ENCODE measurements around the gene ORMDL1. TPM values are rescaled to one million over a fixed set of nuclear protein-coding genes. Genes with fewer than 3 reads are reported as not detected.

Gene ORMDL1
- polyA plus RNA-seq, 1 donor (not counting 4 experiments of a cell fraction or from before 2014, with no cell fraction given) = 86.2 TPM

GRCh38 chr2:189824694-189825396, 40.7 kb upstream of the ORMDL1 start:
- H3K9me1 ChIP-seq (ENCODE audit: control insufficient read depth, extremely low read depth, insufficient read depth, low read length) = no peaks in the 10 kb centered on the region
- dilution Hi-C loops (cut with MboI; ENCODE audit: extremely low pct_ligation_motif_present, low sequenced_read_pairs) = no loop called here
- H3K9ac ChIP-seq (ENCODE audit: control insufficient read depth, extremely low read depth, insufficient read depth, low read length) = no peak overlapping the region
- no peak for DNase-seq (ENCODE audit: low read depth, low spot score)
- H3K4me2 ChIP-seq (ENCODE audit: control insufficient read depth, extremely low read depth, insufficient read depth, low read depth, low read length) = no peak overlapping the region
- no peaks in the 10 kb centered on the region for H3K9me3 ChIP-seq (ENCODE audit: control insufficient read depth, low read depth, low read length)
- H3K36me3 ChIP-seq (ENCODE audit: control insufficient read depth in 2 of 2, extremely low read depth in 1 of 2, insufficient read depth in 2 of 2, low read length in 2 of 2) = peaks cover 0 to 6% of the 10 kb centered on the region in 2 experiments
- no peak for FAIRE-seq
- no peaks in the 10 kb centered on the region for H3K27me3 ChIP-seq (ENCODE audit: control insufficient read depth, extremely low read depth, insufficient read depth, low read length)
- H3K79me2 ChIP-seq (ENCODE audit: control insufficient read depth, insufficient read depth, low read length) = no peaks in the 10 kb centered on the region
- no peaks in the 10 kb centered on the region for H4K20me1 ChIP-seq (ENCODE audit: control insufficient read depth, extremely low read depth, insufficient read depth, low read length)
- H2AFZ ChIP-seq (ENCODE audit: control insufficient read depth, low read length) = no peak overlapping the region
- TF ChIP-seq, protein P1, sequence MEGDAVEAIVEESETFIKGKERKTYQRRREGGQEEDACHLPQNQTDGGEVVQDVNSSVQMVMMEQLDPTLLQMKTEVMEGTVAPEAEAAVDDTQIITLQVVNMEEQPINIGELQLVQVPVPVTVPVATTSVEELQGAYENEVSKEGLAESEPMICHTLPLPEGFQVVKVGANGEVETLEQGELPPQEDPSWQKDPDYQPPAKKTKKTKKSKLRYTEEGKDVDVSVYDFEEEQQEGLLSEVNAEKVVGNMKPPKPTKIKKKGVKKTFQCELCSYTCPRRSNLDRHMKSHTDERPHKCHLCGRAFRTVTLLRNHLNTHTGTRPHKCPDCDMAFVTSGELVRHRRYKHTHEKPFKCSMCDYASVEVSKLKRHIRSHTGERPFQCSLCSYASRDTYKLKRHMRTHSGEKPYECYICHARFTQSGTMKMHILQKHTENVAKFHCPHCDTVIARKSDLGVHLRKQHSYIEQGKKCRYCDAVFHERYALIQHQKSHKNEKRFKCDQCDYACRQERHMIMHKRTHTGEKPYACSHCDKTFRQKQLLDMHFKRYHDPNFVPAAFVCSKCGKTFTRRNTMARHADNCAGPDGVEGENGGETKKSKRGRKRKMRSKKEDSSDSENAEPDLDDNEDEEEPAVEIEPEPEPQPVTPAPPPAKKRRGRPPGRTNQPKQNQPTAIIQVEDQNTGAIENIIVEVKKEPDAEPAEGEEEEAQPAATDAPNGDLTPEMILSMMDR (optimal IDR thresholded peaks at IDR 0.05 in 1 of 3, IDR thresholded peaks at IDR 0.05 in 1 of 3, conservative IDR thresholded peaks at IDR 0.05 in 1 of 3; ENCODE audit: extremely low read depth in 1 of 3, insufficient read depth in 2 of 3, low read length in 3 of 3) = no peak
- no peak for TF ChIP-seq EZH2 (IDR thresholded peaks at IDR 0.05; ENCODE audit: low read length)
- no peak overlapping the region for H3K27ac ChIP-seq (ENCODE audit: control insufficient read depth, insufficient read depth, low read length)
- no peak overlapping the region for H3K4me3 ChIP-seq (ENCODE audit: control insufficient read depth in 2 of 3, extremely low read depth in 1 of 3, insufficient read depth in 2 of 3, low read depth in 1 of 3, low read length in 3 of 3)
- H3K4me1 ChIP-seq (ENCODE audit: control insufficient read depth, extremely low read depth, insufficient read depth, low read length) = no peaks in the 10 kb centered on the region

DNA sequence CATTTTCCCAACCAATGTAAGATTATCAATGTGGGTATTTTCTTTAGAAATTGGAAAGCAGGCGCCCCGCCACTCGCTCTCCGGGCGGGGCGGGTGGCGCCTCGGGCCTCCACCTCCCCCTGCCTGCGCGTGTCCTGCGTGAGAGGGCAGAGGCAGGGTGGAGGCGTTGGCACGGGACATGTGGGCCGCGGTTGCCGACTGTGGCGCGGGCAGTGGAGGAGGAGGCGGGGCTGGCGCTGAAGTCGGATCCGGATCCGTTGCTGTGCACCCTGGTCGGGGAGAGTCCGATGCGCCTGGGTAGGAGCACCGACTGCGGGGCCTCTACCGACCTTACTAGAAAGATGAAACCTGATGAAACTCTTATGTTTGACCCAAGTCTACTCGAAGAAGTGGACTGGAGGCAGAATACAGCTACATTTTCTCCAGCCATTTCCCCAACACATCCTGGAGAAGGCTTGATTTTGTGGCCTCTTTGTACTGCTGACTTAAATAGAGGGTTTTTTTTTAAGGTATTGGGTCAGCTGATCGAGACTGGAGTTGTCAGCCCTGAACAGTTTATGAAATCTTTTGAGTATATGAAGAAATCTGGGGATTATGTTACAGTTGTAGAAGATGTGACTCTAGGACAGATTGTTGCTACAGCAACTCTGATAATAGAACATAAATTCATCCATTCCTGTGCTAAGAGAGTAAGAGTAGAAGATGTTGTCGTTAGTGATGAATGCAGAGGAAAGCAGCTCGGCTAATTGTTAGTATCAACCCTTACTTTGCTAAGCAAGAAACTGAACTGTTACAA, 38.0 kb upstream of the ORMDL1 start:
- Histone ChIP-seq H3K4me3 (ENCODE audit: control insufficient read depth in 2 of 3, extremely low read depth in 1 of 3, insufficient read depth in 2 of 3, low read depth in 1 of 3, low read length in 3 of 3) (no peak overlapping the region), H2AFZ (ENCODE audit: control insufficient read depth, low read length) (no peak overlapping the region), H3K4me1 (ENCODE audit: control insufficient read depth, extremely low read depth, insufficient read depth, low read length) (no peaks in the 10 kb centered on the region), H3K9ac (ENCODE audit: control insufficient read depth, extremely low read depth, insufficient read depth, low read length) (no peak overlapping the region), H4K20me1 (ENCODE audit: control insufficient read depth, extremely low read depth, insufficient read depth, low read length) (no peaks in the 10 kb centered on the region), H3K9me1 (ENCODE audit: control insufficient read depth, extremely low read depth, insufficient read depth, low read length) (no peaks in the 10 kb centered on the region), H3K27ac (ENCODE audit: control insufficient read depth, insufficient read depth, low read length) (no peak overlapping the region), H3K79me2 (ENCODE audit: control insufficient read depth, insufficient read depth, low read length) (no peaks in the 10 kb centered on the region), H3K36me3 (ENCODE audit: control insufficient read depth in 2 of 2, extremely low read depth in 1 of 2, insufficient read depth in 2 of 2, low read length in 2 of 2) (peaks cover 0 to 9% of the 10 kb centered on the region in 2 experiments), H3K27me3 (ENCODE audit: control insufficient read depth, extremely low read depth, insufficient read depth, low read length) (no peaks in the 10 kb centered on the region), H3K9me3 (ENCODE audit: control insufficient read depth, low read depth, low read length) (no peaks in the 10 kb centered on the region), H3K4me2 (ENCODE audit: control insufficient read depth, extremely low read depth, insufficient read depth, low read depth, low read length) (no peak overlapping the region)
- no peak for TF ChIP-seq EZH2 (IDR thresholded peaks at IDR 0.05; ENCODE audit: low read length)
- DNase-seq (ENCODE audit: low read depth, low spot score) (no peak), FAIRE-seq (peak; percentile 71)
- dilution Hi-C loops (cut with MboI; ENCODE audit: extremely low pct_ligation_motif_present, low sequenced_read_pairs) = no loop called here

All from keratinocyte (primary cell).